GM04504 (cell line): ENCODE measurements around the gene AP2S1.
A peak's percentile ranks its signal among the peaks of the same experiment; 100 is the strongest.
"Not testable (repeated sequence)": the region's sequence is repeated elsewhere in the genome, so short reads cannot be mapped to it uniquely, and the experiment has no call there.

ENCODE experiments used
- DNase-seq: peaks from one replicate; pipeline ENCODE4 v3.0.0-alpha.2; 2012; ENCODE audit warnings: low read depth

The AP2S1 gene

DNA sequence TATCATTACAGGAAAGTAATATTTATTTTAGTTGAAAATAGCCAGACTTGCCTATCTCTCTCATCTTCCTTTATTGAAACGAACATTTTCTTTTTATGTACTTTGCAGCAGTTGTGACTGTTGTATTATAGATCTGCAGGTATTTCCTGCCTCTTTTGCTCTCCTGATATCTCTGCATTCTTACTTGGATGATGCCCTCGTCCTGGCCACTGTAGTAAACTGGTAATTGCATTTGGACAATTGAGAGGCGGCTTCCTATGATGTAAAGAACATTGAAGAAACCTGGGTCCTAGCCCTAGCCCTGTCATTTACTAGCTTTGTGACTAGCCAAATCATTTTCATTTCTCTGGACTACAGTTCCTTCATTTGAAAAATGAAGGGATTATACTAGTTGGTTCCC is 16.5 kb upstream of the AP2S1 start:
- DNase-seq, result no peak

DNA sequence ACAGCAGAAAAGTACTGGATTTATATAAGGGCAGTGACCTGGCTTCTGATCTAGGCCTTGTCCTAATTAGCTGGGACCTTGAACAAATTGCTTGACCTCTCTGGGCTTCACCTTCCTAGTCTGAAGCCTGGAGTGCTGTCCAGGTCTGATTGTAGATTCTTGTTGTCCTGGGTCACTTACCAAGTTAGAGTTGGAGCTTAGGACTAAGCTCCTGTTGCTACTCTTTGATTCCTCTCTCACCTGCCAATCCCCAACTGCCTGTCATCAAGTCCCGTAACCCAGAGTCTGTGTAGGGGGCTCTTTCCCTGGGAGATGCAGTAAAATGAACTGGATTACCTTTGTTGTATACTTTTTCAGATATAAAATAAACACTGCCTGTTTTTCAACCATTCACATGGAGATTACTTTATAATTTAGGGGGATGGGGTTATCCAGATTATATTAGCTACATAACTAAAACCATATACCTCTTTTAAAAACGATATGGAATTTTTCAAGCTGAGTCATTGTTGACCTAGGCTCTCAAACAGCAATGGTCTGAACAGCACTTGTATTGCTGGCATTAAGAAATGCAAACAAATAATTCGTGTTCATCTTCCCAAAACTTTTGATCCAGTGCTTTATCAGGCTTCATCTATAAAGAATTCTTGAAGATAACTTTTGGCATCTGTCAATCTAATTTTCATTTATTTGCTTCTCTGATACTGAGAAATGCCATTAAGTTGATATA is 15.9 kb upstream of the AP2S1 start:
- DNase-seq, result no peak

- no peak for DNase-seq
Observed at GRCh38 chr19:46863818-46864629, 13.4 kb upstream of the AP2S1 start.

- no peak for DNase-seq
Observed at GRCh38 chr19:46862974-46863632, 12.5 kb upstream of the AP2S1 start.

- DNase-seq, result no peak
Observed at GRCh38 chr19:46862503-46862834, 11.8 kb upstream of the AP2S1 start.

- DNase-seq, result no peak
Observed at GRCh38 chr19:46861691-46862502, 11.3 kb upstream of the AP2S1 start.

- no peak for DNase-seq
Observed at GRCh38 chr19:46860846-46861690, 10.4 kb upstream of the AP2S1 start, which contains the start of gene ARHGAP35. Gene ARHGAP35 (plus strand): TSS chr19:46860997. CDS start chr19:46918676, 57,679 bp downstream.

DNA sequence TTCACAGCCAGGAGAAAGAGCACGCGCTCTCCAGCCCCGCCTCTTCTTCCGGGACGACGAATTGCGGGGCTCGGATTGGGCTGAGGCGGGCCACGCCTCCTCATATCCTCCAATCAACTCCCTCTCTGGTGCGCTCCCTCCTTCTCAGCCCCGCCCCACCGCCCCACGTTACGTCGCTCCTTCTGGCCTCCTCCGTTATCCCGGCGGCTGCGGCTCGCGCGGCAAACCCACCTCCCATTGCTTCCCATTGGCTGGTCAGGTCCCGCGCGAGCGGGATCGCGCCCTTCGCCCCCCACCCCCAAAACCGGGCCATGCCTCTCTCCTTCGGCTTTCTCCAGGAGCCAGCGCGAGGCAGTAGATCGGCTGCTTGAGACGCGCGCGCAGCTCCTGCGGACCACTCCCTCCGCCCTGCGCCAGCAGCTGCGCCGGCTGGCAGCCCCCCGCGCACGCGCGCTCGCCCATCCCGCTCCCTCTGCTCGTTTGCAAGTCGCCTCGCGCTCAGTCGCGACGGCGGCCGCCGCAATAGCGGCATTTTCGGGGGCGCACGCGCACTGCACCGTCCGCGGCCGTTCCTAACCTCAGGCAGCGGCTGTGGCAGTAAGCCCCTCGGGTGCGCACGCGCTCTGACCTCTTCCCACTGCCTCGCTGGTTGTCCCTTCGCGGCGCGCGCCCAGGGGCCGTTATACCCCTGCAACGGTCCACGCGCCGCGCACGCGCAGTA is 9.6 kb upstream of the AP2S1 start:
- peak; percentile 97 for DNase-seq

DNA sequence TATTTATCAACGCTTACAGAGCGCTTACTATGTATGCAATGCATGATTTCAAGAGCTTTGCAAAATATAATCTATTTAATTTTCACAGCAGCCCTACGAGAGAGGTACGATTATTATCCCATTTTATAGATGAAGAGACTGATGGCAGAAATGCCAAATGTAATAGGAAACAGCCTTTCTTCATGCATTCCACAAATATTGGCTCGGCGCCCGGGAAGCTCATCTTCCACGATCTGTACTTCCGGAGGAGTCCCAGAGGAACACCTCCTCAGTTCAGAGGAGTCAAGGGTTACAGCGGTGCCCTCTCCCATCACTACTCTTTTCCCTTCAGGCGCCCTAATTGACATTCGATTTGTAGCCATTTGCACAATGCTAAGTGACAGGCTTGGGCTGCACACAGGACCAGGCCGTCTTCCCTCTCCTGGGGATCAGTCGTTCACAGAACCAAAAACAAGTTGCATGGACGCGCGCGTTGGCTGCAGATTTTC is 9.0 kb upstream of the AP2S1 start:
- DNase-seq, result no peak

DNA sequence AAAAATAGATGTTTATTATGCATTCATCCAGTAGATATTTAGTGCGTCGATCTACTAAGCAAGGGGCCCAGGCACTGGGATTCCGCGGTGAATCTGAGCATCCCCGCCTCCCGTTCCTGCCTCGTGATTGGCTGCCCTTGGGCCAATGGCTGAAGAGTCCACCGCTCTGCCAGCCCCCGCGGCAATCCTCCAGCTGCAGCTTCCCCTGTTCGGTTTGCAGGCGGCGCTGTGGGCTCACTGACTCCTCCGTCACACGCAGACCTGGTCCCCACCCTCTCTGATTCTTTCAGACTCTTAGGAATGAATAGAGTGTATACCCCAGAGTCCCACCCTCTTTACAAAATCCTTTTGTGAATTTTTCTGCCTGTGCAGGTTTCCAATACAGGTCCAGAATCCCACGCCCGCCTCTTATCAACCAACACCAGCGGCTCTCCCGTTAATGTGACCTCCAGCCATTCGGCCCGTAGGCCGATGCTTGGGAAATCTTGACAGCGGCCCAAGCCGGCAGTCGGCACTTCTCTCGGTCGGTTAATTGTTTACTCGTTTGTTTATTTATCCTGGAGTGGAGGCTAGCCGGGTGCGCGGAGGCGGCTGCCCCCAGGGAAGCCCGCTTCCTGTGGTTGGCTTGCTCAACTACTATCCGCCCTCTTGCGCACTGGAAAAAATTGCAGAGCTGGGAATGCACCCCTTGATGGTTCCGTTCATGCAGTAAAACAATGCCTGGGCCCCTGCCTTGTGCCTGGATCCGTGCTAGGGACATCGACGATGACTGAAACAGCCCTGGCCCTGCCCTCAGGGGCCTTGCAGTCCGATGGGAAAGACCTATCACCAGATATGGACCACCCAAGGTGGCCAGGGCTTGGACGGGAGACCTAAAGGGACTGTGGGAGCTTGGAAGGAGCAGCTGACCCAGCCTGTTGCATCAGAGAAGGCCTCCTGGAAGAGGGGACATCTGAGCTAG is 5.7 kb upstream of the AP2S1 start:
- peak; percentile 93 for DNase-seq

DNA sequence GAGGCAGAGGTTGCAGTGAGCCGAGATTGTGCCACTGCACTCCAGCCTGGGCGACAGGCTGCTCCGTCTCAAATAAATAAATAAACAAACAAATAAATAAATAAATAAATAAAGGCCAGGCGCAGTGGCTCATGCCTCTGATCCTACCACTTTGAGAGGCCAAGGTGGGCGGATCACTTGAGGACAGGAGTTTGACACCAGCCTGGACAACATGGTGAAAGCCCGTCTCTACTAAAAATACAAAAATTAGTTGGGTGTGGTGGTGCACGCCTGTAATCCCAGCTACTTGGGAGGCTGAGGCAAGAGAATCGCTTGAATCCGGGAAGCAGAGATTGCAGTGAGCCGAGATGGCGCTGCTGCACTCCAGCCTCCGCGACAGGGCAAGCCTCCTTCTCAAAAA is 4.1 kb upstream of the AP2S1 start:
- DNase-seq, result not testable (repeated sequence)

- DNase-seq, result no peak
Observed at GRCh38 chr19:46852830-46853229, 2.2 kb upstream of the AP2S1 start.

DNA sequence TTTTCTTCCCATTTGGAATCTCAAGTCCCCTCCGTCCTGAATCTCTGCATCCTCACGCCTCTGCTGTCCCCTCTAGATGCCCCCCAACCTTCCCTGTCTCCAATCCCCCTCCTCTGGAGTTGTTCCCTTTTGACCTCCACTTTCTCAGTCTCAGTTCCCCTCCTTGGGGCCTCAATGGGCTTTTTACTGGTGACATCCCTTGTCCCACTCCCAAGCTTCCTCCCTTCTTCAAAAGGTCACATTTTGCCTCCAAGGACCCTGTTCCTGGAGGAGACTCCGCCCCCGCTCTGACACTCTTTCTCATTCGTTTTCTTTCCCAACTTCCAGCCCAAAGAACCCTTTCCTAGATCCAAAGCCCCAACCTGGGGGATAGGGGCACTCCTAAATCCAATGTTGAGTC is 1.0 kb downstream of the AP2S1 start:
- DNase-seq, result no peak

- DNase-seq, result no peak
Observed at GRCh38 chr19:46848389-46848788, 2.3 kb downstream of the AP2S1 start.

- DNase-seq, result no peak
Observed at GRCh38 chr19:46847528-46847927, 3.1 kb downstream of the AP2S1 start.

GRCh38 chr19:46845959-46846459 is 4.6 kb downstream of the AP2S1 start:
- no peak for DNase-seq

GRCh38 chr19:46844067-46844489 is 6.6 kb downstream of the AP2S1 start:
- no peak for DNase-seq

DNA sequence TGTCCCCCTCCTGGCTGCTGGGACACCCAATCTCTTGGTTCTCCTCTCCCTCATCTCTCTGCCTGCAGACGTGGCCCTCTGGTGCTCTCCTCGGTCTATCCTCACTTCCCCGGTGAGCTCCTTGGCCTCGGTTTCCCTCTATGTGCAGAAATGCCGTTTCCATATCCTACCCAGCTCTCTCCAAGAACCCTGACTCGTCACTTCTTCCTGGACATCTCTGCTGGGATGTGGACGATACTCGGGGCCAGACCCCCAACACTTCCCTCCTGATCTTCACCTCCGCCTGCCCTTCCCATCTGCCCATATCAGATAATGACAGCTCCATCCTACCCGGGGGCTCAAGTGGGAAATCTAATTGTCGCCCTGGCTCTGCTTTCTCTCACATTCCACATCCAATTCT is 7.9 kb downstream of the AP2S1 start:
- no peak for DNase-seq
